Calu3 (cell line): ENCODE measurements around the gene MAGI1. TPM values are rescaled to one million over a fixed set of nuclear protein-coding genes. Genes with fewer than 3 reads are reported as not detected.
A peak's percentile ranks its signal among the peaks of the same experiment; 100 is the strongest.

Source experiments
- BruUV-seq: library from RNA; stranded (reverse); fragments of 400-500 nt; replicated peaks from 2 replicates; lab custom pipeline; 2021; lab: Mats Ljungman, UMichigan
- CTCF ChIA-PET: fragments of 300-600 bp; sonication (Branson Sonifier 250); formaldehyde crosslinking; loops from one replicate; lab custom pipeline; 2022; ENCODE audit warnings: antibody characterized with exemption; lab: Charles Lee
- DNase-seq: peaks from one replicate; pipeline ENCODE4 v3.0.0; 2022
- H3K27ac Mint-ChIP-seq: one replicate; pipeline ENCODE4 v1.8.0; 2022; ENCODE audit warnings: mixed read lengths; ENCODE audit not compliant: unreplicated experiment
- H3K27me3 Mint-ChIP-seq: one replicate; pipeline ENCODE4 v1.8.0; 2022; ENCODE audit warnings: mixed read lengths; ENCODE audit not compliant: unreplicated experiment
- H3K36me3 Mint-ChIP-seq: one replicate; pipeline ENCODE4 v1.8.0; 2022; ENCODE audit warnings: mild to moderate bottlenecking, moderate library complexity, mixed read lengths; ENCODE audit not compliant: insufficient read depth, unreplicated experiment
- H3K4me1 Mint-ChIP-seq: one replicate; pipeline ENCODE4 v1.8.0; 2022; ENCODE audit warnings: mild to moderate bottlenecking, low read depth, mixed read lengths; ENCODE audit not compliant: unreplicated experiment
- H3K4me3 Mint-ChIP-seq: one replicate; pipeline ENCODE4 v1.8.0; 2022; ENCODE audit warnings: mild to moderate bottlenecking, low read depth, moderate library complexity, mixed read lengths; ENCODE audit not compliant: unreplicated experiment
- H3K9me3 Mint-ChIP-seq: one replicate; pipeline ENCODE4 v1.8.0; 2022; ENCODE audit warnings: low read depth, mixed read lengths; ENCODE audit not compliant: unreplicated experiment
- intact Hi-C: fragments of 100-400 bp; cut with micrococcal nuclease; formaldehyde crosslinking; loops from one replicate; pipeline ENCODE4 v1.10.0; 2022; ENCODE audit not compliant: unreplicated experiment
- total RNA-seq: library from RNA; stranded (reverse); gene quantifications from 2 replicates; pipeline ENCODE4 v1.2.3, GENCODE V29; 2022
- TF ChIP-seq, protein P1 (sequence below): fragments of 200-600 bp; IDR thresholded peaks from one replicate; pipeline ENCODE4 v1.8.0; 2022; ENCODE audit warnings: antibody characterized with exemption; ENCODE audit not compliant: unreplicated experiment

MAGI1 gene
- total RNA-seq, 1 experiment from 2014 or later, result 76.4 TPM

DNA sequence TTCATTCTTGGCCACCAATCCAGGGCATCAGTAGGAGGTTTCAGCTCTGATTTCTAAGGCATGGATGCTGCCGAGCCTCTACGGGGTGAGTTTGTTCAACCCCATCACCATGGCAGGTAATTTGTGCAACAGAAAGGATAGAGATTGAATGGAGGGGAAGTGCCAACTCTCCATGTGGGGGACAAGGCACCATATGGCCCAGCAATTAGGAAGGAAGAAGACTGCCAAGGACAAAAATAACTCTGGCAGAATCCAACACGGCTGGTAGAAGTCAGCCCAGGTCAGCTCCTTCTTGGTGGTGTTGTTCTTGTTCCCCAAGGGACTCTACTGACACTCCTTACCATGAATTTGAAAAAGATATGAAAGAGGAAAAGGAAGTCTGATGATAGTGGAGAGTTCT lies 503.9 kb downstream of the MAGI1 start:
- Mint-ChIP-seq H3K27ac (no peak overlapping the region), H3K4me1 (no peaks in the 10 kb centered on the region), H3K27me3 (no peaks in the 10 kb centered on the region), H3K9me3 (no peaks in the 10 kb centered on the region), H3K36me3 (no peaks in the 10 kb centered on the region), H3K4me3 (no peak overlapping the region)
- no peak for DNase-seq
- intact Hi-C loops, result no loop called here
- CTCF ChIA-PET, result interaction anchor here (1.1 kb wide), 1 partner anchor 35 kb away, joined by 5 read pairs; no protein-coding TSS in a partner anchor
- TF ChIP-seq, protein P1, sequence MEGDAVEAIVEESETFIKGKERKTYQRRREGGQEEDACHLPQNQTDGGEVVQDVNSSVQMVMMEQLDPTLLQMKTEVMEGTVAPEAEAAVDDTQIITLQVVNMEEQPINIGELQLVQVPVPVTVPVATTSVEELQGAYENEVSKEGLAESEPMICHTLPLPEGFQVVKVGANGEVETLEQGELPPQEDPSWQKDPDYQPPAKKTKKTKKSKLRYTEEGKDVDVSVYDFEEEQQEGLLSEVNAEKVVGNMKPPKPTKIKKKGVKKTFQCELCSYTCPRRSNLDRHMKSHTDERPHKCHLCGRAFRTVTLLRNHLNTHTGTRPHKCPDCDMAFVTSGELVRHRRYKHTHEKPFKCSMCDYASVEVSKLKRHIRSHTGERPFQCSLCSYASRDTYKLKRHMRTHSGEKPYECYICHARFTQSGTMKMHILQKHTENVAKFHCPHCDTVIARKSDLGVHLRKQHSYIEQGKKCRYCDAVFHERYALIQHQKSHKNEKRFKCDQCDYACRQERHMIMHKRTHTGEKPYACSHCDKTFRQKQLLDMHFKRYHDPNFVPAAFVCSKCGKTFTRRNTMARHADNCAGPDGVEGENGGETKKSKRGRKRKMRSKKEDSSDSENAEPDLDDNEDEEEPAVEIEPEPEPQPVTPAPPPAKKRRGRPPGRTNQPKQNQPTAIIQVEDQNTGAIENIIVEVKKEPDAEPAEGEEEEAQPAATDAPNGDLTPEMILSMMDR, result no peak
- no TSS peak for BruUV-seq

DNA sequence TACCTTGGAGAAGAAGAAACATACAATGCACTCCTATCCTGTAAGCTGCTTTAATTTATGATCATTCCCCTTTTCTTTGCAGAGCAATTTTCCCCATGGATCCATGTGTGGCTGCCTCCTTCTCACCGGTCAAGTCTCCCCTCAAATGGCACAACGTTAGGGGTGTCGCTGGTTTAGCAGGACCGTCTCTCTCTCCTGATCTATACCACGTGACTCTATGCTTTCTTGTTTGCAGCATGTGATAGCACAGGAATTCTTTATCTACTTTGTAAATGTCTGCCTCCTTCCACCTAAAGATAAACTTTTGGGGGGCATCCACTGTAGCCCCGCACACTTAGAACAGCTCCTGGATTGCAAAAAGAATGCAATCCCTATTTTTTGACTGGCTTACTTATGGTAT lies 506.0 kb downstream of the MAGI1 start:
- Mint-ChIP-seq H3K36me3 (no peaks in the 10 kb centered on the region), H3K4me3 (no peak overlapping the region), H3K27ac (no peak overlapping the region), H3K27me3 (no peaks in the 10 kb centered on the region), H3K9me3 (no peaks in the 10 kb centered on the region), H3K4me1 (no peaks in the 10 kb centered on the region)
- BruUV-seq, result no TSS peak
- TF ChIP-seq, protein P1, result no peak
- intact Hi-C loops, result no loop called here
- CTCF ChIA-PET, result no interaction called here
- DNase-seq, result no peak

DNA sequence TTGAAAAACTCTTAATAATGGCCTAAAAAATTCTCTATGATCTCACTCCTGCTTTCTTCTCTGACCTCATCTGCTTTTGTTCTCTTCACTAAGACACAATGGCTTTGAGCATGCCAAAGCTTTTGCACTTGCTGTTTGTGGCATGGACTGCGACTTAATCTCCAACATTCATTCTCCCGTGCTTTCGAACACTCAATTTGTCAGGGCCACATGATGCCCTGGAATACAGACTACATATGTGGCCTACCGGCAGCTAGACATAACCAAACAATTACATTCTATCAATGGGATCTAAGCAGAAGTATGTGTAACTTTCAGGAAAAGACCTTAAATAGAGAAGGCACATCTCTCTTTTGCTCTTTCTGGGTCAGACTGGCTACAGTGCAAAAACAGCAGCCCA lies 506.5 kb downstream of the MAGI1 start:
- TF ChIP-seq, protein P1, result no peak
- intact Hi-C loops, result no loop called here
- no peaks in the 10 kb centered on the region for H3K27me3 Mint-ChIP-seq
- H3K36me3 Mint-ChIP-seq, result no peaks in the 10 kb centered on the region
- no TSS peak for BruUV-seq
- no peaks in the 10 kb centered on the region for H3K9me3 Mint-ChIP-seq
- CTCF ChIA-PET, result no interaction called here
- H3K4me3 Mint-ChIP-seq, result no peak overlapping the region
- no peak for DNase-seq
- H3K27ac Mint-ChIP-seq, result peak overlapping the region; percentile 9
- no peaks in the 10 kb centered on the region for H3K4me1 Mint-ChIP-seq

DNA sequence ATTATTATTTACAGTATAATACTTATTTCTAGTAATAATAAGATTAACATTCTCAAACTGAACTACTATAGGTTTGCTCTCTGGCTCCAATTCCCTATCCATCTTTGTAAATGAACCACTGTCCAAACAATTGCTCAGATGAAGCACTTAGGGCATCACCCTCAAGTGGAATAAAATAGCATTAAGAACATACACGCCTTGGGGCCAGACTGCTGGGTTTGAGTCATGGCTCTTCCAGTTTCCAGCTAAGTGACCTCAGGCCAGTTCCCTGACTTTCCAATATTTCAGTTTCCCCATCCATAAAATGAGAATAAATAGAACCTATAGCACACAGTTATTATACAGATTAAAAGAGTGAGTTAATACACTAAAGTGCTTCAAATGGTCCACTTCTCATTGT lies 507.2 kb downstream of the MAGI1 start:
- no TSS peak for BruUV-seq
- Mint-ChIP-seq H3K27me3 (no peaks in the 10 kb centered on the region), H3K9me3 (no peaks in the 10 kb centered on the region), H3K36me3 (no peaks in the 10 kb centered on the region), H3K27ac (no peak overlapping the region), H3K4me1 (no peaks in the 10 kb centered on the region), H3K4me3 (no peak overlapping the region)
- DNase-seq, result no peak
- TF ChIP-seq, protein P1, result no peak
- intact Hi-C loops, result no loop called here
- CTCF ChIA-PET, result no interaction called here
